GM21737 (cell line): ENCODE results near the gene PIGA.
"Not testable (repeated sequence)": the region's sequence is repeated elsewhere in the genome, so short reads cannot be mapped to it uniquely, and the experiment has no call there.

Source experiments
- ATAC-seq: cut with Tn5 transposase; IDR thresholded peaks from one replicate; pipeline ENCODE4 v1.9.1; 2021; ENCODE audit warnings: mild to moderate bottlenecking, moderate library complexity; ENCODE audit not compliant: unreplicated experiment

The PIGA gene

GRCh38 chrX:15322072-15322471 is 13.3 kb downstream of the PIGA start:
- ATAC-seq = no peak

- ATAC-seq = no peak
These were observed 13.9 kb downstream of the PIGA start for GRCh38 chrX:15321447-15321846.

GRCh38 chrX:15320297-15320696 is 15.0 kb downstream of the PIGA start:
- no peak for ATAC-seq

- ATAC-seq = no peak
These were observed 16.2 kb downstream of the PIGA start for GRCh38 chrX:15319075-15319474.

GRCh38 chrX:15315509-15315908 is 19.8 kb downstream of the PIGA start, which contains the start of gene ASB11:
ASB11 (minus strand) TSS chrX:15315640; CDS start chrX:15315605, 35 bp downstream.
- ATAC-seq = no peak

GRCh38 chrX:15314472-15314871 is 20.9 kb downstream of the PIGA start:
- ATAC-seq = no peak

- no peak for ATAC-seq
These were observed 24.2 kb downstream of the PIGA start for GRCh38 chrX:15311119-15311518.

GRCh38 chrX:15310117-15310516 is 25.2 kb downstream of the PIGA start:
- ATAC-seq = no peak

GRCh38 chrX:15305899-15306298 is 29.4 kb downstream of the PIGA start:
- not testable (repeated sequence) for ATAC-seq

GRCh38 chrX:15301924-15302323 is 33.4 kb downstream of the PIGA start:
- ATAC-seq = no peak

GRCh38 chrX:15299941-15300851 is 35.1 kb downstream of the PIGA start:
- ATAC-seq = no peak

GRCh38 chrX:15298780-15299179 is 36.5 kb downstream of the PIGA start:
- no peak for ATAC-seq

GRCh38 chrX:15298201-15298600 is 37.1 kb downstream of the PIGA start:
- no peak for ATAC-seq

- ATAC-seq = no peak
These were observed 41.9 kb downstream of the PIGA start for GRCh38 chrX:15293451-15293850.

- ATAC-seq = no peak
These were observed 42.5 kb downstream of the PIGA start for GRCh38 chrX:15292861-15293260.

GRCh38 chrX:15277604-15278003 is 57.7 kb downstream of the PIGA start:
- ATAC-seq = no peak

- no peak for ATAC-seq
These were observed 60.4 kb downstream of the PIGA start for GRCh38 chrX:15274946-15275345.

GRCh38 chrX:15273275-15273674 is 62.0 kb downstream of the PIGA start:
- ATAC-seq = not testable (repeated sequence)

- no peak for ATAC-seq
These were observed 63.6 kb downstream of the PIGA start for GRCh38 chrX:15271757-15272156.

GRCh38 chrX:15269618-15270521 is 65.5 kb downstream of the PIGA start, which contains the start of gene ASB9:
ASB9 (minus strand) TSS chrX:15270083; CDS start chrX:15269874, 209 bp downstream.
- ATAC-seq = no peak
